GM11168 (cell line): ENCODE data around the gene NTF3.

Source experiments
- in situ Hi-C: fragments of 300-500 bp; cut with MboI; formaldehyde crosslinking; loops from one replicate; pipeline ENCODE4 v1.12.0; 2022; ENCODE audit warnings: low sequenced_read_pairs; ENCODE audit not compliant: unreplicated experiment

The NTF3 gene

DNA sequence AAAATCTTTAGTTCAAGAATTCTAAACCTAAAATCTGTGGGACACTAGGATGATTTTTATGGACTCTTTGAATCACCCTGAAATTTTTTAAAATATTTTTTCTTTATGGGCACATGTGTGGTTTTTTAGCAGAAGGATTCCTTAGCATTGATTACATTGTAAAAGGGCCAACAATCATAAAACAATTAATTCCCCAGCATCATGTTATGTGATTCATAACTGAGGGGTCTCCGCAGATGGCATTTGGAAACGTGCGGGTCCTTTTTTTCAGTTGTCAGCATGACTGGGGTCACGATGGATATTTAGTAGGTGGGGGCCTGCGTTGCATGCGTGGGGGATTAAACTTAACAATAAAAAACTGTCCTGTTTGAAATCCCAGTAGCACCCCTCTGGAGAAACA, 52.5 kb downstream of the NTF3 start:
- in situ Hi-C loops, result no loop called here

DNA sequence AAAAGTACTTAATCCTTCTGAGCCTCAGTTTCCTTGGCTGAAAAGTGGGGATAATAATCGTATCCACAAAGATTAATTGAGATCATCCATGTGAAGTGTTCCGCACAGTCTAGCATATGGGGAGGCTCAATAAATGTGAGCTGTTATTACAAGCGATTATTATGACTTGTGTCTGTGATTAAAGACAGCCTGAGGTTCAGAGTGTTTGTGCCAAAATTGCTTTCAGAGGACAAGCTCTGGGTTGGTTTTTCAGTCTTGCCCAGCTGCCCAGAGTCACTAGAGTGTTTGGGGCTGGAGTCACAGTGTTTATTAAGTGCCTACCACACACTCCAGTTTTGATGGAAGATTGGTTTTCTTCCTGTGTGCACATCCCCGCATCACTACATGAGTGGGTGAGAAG, 53.5 kb downstream of the NTF3 start:
- in situ Hi-C loops, result no loop called here

DNA sequence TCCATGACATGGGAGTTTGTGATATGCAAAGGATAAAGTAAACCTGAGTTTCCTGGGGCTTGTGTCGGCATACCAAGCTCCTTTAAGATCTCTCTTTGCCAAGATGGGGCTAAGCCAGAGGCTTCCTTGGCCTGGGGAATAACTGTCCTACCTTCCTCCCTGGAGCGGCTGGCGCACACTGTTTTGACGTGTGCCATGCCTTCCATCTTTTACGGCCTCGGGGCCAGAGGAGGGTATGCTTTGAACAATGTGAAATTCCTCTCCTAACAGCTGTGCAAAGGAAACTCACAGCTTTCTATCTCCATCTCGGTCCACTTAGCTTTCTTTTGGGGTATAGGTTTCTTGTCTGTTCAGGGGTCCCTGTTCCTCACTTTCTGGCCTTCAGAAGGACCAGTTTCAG, 55.2 kb downstream of the NTF3 start:
- in situ Hi-C loops, result no loop called here

DNA sequence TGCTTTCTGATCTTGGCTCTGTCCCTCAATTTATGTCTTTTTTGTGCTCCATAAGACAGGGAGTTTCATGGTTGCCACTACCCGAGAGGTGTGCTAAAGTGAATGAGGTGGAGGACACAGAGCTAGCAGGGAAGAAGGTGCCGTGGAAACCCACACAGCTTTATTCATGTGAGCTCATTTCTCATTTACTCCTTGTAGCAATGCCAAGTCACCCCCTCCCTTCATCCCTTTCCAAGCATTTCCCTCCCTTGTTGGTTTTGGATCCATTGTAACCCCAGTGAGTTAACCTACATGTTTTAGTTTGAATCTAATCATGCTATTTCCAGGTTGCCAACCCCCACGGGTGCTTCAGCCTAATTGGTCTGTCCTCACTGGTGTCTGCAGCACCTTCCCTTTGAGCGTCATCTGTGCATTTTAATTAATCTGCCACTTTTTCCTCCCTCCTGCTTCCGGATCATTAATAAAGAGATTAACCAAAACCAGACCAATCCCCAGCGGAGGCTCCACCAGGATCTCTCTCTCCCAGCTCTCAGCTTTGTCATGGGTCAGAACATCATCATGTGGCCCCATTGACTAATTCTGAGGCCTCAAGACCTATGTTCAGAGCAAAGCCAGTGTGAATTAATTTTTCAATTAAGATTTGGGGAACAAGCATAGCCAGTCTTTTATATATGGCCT, 56.2 kb downstream of the NTF3 start:
- in situ Hi-C loops, result no loop called here

DNA sequence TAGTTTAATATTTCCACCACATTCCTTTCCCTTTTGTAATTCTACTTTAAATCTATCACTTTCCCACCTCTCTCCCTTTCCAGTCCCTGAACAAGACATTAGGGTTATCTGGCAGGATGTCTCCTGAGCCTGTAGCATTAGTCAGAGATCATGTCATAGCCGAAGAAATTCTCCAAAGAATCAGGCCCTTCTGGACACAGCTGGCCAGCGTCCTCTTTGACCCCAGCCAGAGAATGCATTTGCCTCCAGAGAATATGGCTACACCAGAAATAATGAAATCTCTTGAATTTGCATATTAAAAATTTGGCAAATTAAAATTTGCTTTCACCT, 56.7 kb downstream of the NTF3 start:
- in situ Hi-C loops, result no loop called here

DNA sequence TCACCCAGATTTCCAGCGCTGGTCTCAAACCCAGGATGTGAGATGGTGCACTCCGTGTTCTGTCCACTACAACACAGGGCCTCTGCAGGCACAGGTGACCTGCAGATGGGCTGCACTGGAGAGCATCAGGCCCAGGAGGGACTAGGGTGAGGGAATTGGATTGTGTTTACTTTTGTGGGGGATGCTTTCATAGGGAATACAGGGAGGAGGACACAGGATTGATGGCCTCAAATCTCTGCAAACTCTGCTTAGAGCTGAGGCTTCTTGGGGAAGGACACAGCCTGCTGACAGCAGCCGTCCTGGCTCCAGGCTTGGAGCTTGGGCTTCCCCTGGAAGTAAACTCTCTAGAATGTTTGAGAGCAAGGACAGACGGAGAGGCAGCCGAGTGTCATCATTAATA, 57.1 kb downstream of the NTF3 start:
- in situ Hi-C loops, result no loop called here

DNA sequence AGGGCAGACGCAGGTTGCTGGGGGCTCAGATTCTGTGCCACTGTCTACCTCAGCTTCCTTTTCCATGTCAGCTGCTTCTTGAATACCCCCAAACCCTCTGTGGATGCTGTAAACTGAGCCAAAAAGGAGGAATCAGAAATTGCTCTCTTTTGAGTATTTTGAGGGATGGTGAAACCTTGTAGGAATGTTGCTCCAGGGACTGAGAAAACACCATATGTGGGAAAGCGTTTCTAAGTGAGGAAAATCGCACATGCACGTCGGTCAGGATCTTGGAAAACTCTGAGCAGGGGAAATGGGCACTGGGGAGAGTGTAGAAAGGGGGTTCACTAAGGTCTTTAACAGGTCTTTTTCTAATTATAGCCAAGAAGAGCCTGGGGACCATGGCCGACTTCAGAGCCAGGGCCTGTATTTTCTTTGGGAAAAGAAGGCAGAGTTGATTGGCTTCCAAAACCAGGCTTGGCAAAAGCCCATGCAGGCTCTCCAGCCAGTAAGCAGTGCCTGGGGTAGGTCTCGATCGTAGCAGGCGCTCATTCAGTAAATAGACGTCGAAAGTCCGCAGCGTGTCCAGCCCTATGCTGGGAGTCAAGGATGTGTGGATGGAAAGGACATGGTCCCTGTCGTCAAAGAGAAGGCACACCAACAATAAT, 58.0 kb downstream of the NTF3 start:
- in situ Hi-C loops, result no loop called here

DNA sequence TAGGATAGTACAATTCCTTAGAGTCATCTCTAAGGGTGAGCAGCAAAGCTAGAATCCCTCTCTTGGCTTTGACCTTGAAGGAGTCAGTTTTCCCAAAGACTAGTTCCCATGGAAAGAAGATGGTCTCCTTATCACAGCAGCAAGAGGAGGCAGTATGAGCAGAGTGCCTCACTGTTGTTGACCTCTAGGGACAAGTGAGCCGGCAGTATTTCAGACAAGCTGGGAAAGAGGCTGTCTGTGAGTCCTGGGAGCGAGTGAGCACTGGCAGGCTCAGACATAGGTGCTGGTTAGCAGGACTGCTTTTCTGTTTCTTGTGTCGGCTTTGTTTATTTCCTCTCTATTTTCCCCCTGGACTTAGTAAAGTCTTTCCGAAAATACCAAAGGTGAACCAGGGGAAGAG, 60.7 kb downstream of the NTF3 start:
- in situ Hi-C loops, result no loop called here

DNA sequence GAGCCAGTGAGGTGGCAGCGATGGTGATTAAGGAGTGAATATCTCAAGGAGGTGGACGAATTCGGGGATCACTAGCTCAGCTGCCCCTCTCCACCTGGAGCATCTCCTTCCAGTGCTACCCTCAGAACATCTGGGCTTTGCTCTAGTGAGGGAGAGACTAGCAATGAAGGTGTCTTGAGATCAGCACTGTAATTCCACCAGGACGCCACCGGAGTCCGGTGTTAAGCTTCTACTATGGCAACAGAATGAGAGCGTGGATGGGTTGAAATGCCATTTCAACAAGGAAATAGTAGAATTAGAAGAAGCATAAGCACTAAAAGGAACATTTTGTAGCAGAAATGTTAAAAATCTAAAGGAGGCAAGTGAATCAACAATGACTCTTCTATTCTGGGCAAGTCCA, 61.1 kb downstream of the NTF3 start:
- in situ Hi-C loops, result no loop called here

DNA sequence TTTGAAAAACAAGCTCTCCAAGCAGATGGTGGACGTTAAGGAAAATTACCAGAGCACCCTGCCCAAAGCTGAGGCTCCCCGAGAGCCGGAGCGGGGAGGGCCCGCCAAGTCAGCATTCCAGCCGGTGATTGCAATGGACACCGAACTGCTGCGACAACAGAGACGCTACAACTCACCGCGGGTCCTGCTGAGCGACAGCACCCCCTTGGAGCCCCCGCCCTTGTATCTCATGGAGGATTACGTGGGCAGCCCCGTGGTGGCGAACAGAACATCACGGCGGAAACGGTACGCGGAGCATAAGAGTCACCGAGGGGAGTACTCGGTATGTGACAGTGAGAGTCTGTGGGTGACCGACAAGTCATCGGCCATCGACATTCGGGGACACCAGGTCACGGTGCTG, 62.4 kb downstream of the NTF3 start:
- in situ Hi-C loops, result no loop called here

DNA sequence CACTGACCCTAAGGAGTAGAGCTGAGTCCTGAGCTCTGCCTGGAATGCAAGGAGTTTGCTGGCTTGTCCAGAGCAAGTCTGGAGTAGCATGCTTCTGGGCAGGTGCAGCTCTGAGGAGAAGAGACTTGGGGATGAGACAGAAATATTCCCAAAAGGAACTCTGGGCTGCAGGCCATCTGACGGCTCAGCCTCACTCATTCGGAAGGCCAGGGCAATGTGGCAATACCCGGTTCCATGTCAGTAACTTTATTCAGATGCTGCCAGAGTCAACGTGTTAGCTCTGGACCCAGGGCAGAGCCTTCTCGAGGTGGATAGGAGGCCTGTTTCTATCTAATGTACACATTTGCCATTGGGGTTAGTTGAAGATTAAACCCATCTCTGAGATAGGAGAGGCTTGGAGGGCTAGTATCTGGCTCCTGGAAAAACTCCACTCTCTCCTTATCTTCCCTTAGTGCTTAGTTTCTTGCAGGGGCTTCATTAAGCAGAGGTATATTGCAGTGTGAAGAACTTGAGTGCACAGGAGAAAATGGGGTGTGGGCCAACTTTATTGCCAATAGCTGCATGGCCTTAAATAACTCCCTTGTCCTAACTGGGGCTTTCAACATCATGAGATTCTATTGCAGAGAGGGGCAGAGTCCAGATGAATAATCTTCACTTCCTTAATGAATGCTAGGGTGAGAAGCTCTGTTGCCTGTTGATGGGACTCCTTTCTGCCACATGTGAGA, 65.6 kb downstream of the NTF3 start:
- in situ Hi-C loops, result no loop called here

DNA sequence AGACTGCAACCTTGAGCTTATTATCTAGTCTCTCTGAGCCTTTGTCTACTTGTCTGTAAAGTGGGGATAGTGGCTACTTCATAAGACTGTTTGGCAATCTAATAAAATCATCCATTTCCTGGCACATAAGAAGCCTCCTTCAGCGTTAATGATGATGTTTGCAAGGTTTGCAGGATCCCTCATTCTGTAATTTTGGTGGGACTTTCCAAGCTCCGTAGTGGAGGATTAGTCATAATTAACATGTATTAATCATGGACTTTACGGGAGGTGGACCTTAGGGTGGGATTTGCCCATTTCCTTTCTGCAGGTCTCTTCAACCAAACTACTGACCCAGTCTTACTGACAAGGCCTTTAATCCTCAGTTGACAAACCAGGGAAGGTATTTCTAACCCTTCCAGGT, 66.2 kb downstream of the NTF3 start:
- in situ Hi-C loops, result no loop called here

DNA sequence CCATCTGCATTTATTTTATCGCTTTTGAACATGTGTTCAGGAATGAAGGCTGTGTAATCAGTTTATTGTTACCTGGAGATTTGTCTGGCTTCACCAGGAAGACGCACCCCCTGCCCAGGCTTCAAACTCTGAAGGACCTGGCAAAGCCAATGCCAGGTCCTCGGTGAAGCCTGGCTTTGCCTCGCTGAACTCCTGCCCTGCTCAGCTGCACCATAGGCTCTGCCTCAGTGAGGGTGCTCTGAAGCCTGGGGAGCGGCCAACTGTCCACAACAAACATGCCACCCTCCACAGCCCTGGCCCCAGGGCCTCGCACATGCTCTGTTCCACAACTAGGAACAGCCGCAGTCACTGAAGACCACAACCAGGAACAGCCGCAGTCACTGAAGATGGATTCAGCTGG, 66.9 kb downstream of the NTF3 start:
- in situ Hi-C loops, result no loop called here

DNA sequence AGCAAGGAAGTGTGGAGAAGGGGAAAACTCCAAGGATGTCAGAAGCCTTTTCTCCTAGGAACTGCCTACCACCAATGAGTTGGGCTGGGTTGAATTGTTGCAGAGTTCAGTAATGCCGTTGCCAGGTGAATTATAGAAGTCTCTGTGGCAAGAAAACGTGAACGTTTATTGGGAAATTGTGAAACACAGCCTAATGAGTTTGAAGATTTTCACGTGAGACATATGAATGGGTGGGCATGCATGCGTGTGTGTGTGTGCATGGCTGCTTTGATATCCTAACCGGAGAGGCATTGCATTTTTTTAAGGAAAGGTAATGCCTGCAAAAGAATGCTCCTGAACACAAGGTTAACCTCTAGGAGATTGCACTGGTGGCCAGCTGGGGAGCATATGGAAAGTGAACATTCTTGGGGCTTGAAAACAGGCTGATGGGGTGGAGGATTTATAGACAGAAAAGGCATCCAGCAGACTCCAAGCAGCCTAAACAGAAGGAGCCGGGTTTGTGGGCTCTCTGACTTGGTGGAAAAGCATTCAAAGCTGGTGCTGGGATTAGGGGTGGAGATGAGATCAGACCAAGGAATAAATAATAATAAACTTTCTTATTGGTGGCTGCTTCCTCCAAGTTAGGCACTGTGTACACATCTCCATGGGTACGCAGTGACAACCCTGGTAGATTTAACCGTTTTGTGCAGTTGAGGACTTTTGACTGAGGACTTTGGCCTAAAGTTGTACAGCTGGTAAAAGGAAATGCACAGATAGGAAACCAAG, 67.8 kb downstream of the NTF3 start:
- in situ Hi-C loops, result no loop called here

DNA sequence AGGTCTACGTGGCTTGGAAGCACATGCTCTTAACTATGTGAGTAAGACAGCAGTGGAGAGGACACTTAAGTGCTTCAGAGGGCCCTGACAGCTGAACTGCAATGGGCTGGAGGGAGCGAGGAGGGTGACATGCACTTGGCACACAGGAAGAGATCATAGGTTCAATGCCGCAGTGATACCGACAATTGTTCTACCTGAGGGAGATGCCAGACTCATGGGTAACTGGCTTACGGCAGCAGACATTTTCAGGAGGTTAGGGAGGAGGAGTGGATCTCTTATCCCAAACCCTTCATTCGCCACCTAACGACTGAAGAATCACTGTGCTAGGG, 68.4 kb downstream of the NTF3 start:
- in situ Hi-C loops, result no loop called here

DNA sequence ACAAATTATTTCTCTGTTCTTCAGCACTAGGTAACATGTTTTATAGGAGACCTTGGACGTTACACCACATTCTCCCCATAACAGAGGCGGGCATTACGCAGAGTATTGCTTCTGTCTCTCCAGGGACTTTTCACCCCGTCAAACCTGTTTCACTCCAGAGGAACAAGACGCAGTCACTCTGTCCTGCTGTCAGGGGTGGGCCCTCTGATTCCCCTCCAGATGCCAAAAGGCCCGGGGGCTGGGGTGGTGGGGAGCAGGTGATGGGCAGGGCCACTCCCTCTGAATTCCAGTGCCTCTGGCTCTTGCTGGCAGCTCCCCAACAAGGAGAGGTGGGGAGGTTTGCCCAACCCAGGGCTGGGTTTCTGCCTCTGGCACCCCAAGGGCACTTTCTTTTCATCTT, 71.9 kb downstream of the NTF3 start:
- in situ Hi-C loops, result no loop called here

DNA sequence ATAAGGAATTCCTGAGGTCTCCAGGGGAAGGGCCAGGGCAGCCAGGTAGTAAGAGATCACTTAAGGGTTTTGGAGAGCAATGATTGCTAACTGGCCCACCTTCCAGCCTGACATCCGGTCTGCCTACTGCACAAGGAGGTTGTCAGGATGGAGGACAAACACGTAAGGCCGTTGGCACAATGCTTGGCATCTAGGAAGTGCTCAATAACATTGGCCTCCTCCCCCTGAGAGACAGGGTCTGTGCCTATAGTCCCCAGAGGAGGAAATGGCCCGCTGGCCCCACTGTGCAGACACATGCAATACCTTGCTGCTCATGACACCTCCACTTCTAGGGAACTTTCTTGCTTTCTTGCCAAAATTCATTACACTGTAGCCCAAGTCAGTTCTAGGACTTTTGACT, 73.2 kb downstream of the NTF3 start:
- in situ Hi-C loops, result no loop called here

DNA sequence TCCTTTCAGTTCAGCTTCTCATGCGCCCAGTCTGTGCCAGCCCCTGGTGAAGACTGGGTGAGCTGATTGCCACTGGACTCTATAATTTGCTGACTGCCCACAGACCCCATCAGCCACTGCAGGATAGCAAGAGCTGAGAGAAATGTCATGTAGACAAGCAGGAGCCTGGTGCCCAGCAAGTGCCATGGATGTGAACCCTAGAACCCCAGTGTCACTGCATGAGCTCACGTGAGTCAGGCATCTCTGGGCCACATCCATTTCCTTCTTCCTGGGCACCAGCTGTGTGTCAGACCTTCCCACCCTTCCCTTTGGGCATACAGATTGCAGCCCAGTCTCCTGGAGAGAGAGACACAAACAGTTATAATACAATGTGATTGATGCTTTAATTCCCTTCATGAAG, 73.8 kb downstream of the NTF3 start:
- in situ Hi-C loops, result no loop called here

DNA sequence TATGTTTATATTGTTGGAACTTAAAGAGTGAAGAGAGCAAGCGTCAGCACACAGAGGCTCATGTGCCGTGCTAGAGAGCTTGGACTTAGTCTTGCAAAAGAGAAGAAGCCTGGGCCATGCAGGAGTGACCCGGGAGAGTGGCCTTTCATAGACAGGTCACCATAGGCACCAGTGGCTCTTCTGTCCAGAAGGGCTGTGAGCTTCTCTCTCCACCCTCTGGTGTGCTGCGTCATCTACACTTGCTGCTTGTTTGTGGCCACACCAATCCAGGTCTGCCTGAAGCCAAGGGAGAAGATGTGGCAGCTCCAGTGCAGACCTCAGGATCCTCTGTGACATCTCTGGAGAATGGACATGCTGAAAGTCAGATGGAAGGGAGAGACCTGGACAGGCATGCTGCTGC, 74.4 kb downstream of the NTF3 start:
- in situ Hi-C loops, result no loop called here

DNA sequence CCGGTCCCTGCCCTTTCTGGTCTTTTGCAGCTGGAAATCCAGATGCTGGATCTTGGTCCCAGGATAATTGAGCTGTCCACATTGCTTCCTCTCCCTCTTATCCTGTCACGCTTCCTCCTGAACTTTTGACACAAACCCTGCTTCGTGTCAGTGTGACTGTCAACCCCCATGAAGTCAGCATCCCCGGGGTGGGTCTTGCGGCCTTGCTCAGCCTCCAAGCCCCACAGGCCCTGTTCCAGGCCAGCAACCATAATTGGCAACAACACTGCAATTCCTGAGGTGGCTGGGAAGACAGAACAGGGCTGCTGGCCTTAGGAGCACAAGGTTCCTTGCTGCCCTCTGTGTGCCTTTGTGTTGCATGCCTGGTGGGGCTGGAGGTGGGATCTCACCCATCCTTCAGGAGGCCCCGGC, 74.9 kb downstream of the NTF3 start:
- in situ Hi-C loops, result no loop called here

DNA sequence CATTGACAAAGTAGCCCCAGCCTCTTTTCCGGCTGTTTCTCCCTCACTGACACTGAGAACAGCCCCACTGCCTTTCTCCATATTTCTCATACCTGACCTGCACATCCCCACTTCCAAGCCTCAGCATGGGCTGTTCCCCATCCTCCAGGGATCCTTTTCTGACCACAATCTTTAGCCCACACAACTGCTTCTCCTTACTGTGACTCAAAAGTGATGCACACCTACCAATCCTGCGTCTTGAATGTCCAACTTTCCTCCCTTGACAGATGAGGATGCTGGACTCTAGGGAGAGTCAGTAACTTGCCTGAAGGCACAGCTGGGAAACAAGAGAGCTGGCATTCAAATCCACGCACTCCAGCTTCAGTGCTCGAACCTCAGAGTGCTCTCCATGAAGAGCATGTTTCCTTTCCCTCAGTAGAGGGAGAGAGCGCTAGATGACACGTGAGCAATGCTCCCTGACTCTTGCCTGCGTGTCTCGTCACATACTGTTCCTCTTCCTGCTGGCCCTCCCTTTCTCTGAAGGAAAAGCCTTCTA, 75.6 kb downstream of the NTF3 start:
- in situ Hi-C loops, result no loop called here
